Astrocyte of the cerebellum (primary cell): ENCODE data around the gene TRIOBP.
"Not testable (repeated sequence)": the region's sequence is repeated elsewhere in the genome, so short reads cannot be mapped to it uniquely, and the experiment has no call there.

Experiments
- DNase-seq: peaks from one replicate; pipeline ENCODE4 v3.0.0-alpha.2; 2011; ENCODE audit warnings: low read depth
- H3K4me3 ChIP-seq: 2 replicates; pipeline ENCODE4 v1.5.1; 2011; ENCODE audit warnings: mild to moderate bottlenecking, low read depth, low read length, moderate library complexity
- CTCF ChIP-seq: IDR thresholded peaks from 2 replicates; pipeline ENCODE4 v1.5.1; 2012; ENCODE audit warnings: low read length, low read depth, moderate library complexity, mild to moderate bottlenecking; ENCODE audit errors: missing control alignments
- in situ Hi-C: cut with HindIII; loops from 2 replicates; pipeline ENCODE4 v1.10.0; 2017; ENCODE audit warnings: low sequenced_read_pairs

TRIOBP gene

GRCh38 chr22:37782340-37783168, 85.7 kb downstream of the TRIOBP start:
- in situ Hi-C loops, result no loop called here
- TF ChIP-seq CTCF, result no peak
- no peak for DNase-seq
- H3K4me3 ChIP-seq, result no peak overlapping the region

GRCh38 chr22:37784829-37785495, 88.1 kb downstream of the TRIOBP start:
- no peak overlapping the region for H3K4me3 ChIP-seq
- DNase-seq, result no peak
- TF ChIP-seq CTCF, result no peak
- in situ Hi-C loops, result no loop called here

GRCh38 chr22:37790234-37790633, 93.4 kb downstream of the TRIOBP start:
- H3K4me3 ChIP-seq, result no peak overlapping the region
- no peak for TF ChIP-seq CTCF
- DNase-seq, result no peak
- in situ Hi-C loops, result no loop called here

GRCh38 chr22:37792494-37792893, 95.6 kb downstream of the TRIOBP start:
- DNase-seq, result no peak
- TF ChIP-seq CTCF, result no peak
- in situ Hi-C loops, result no loop called here
- no peak overlapping the region for H3K4me3 ChIP-seq

GRCh38 chr22:37794376-37794775, 97.5 kb downstream of the TRIOBP start:
- TF ChIP-seq CTCF, result no peak
- DNase-seq, result no peak
- no peak overlapping the region for H3K4me3 ChIP-seq
- in situ Hi-C loops, result no loop called here

- DNase-seq, result no peak
- TF ChIP-seq CTCF, result no peak
- in situ Hi-C loops, result no loop called here
- no peak overlapping the region for H3K4me3 ChIP-seq
Observed at GRCh38 chr22:37796079-37796478, 99.2 kb downstream of the TRIOBP start.

- in situ Hi-C loops, H3K4me3 ChIP-seq, DNase-seq: not testable (repeated sequence)
Observed at GRCh38 chr22:37797259-37797658, 100.4 kb downstream of the TRIOBP start.
